Amniotic epithelial cell (primary cell): Measurements from ENCODE around the gene NEXN.

Experiments
- DNase-seq: peaks from one replicate; pipeline ENCODE4 v3.0.0-alpha.2; 2010; ENCODE audit warnings: low read depth

Gene NEXN

GRCh38 chr1:77888081-77888780, at the start of gene NEXN:
TSS of gene NEXN (plus strand) at chr1:77888624. CDS start at chr1:77916107, 27,483 bp downstream.
- DNase-seq, result peak; percentile 84

GRCh38 chr1:77841574-77841973, 46.9 kb upstream of the NEXN start:
- DNase-seq, result no peak

DNA sequence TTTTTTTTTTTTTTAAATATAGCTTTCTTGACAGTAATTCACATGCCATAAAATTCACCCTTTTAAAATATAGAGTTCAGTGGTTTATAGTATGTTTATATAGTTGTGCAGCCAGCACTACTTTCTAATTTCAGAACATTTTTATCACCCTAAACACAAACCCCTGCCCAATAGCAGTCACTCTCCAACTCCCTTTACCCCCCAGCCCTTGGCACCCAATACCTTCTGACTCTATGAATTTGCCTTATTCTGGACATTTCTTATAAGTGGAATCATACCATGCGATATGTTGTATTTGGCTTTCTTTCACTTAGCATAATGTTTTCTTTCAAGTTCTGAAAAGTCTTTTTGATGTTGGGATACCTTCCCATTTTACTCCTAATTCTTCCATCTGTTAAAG, 42.5 kb upstream of the NEXN start:
- DNase-seq, result no peak

DNA sequence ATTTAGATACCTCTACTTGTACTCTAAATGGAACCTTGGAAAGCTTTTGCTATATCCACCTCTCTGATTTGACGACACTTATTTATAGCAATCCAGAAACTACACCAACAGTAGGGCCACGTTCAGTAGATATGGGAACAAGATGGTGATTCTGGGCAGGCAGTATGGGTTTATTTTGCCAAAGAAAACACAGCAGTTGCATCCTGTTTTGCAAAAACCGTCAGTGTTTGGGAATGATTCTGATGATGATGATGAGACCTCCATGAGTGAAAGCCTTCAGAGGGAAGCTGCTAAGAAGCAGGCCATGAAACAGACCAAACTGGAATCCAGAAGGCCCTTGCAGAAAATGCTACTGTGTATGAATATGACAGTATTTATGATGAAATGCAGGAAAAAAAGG, 41.5 kb upstream of the NEXN start:
- no peak for DNase-seq

GRCh38 chr1:77847621-77848080, 40.8 kb upstream of the NEXN start:
- DNase-seq, result no peak

- no peak for DNase-seq
These were observed 38.3 kb upstream of the NEXN start for GRCh38 chr1:77850082-77850481.

DNA sequence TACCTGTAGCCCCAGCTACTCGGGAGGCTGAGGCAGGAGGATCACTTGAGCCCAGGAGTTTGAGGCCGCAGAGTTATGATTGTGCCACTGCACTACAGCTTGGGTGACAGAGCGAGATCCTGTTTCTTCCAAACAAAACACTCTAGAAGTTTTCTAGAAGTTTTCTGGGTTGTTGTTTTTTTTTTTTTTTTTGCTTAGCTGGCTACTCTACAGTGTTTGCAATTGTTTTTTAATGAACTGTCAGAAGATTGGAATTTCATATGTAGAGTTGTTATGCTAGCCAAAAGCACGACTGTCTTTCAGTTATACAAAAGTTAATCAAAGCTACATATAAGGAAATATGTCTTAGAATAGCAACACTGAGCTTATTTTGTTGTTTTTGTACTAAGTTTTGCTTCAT, 30.9 kb upstream of the NEXN start:
- peak; percentile 21 for DNase-seq

- DNase-seq, result no peak
These were observed 29.7 kb upstream of the NEXN start for GRCh38 chr1:77858725-77859124.

DNA sequence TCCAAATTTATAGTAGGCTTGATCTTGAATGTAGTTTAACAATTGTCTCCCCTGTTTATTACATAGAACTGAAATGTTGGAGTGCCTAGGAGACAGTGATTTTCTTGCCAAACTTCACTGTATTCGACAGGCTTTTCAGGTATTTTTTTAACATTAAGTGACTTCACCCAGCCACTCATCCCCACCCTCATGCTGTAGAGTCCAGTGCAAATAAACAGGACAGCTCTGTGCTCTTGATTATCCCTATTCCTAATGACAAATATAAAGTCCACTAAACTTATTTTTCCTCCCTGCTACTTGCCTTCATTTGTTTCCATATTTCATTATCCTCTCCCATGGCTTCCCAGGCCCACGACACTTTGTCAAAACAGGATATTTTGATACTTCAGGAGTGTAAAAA, 29.2 kb upstream of the NEXN start:
- DNase-seq, result no peak

DNA sequence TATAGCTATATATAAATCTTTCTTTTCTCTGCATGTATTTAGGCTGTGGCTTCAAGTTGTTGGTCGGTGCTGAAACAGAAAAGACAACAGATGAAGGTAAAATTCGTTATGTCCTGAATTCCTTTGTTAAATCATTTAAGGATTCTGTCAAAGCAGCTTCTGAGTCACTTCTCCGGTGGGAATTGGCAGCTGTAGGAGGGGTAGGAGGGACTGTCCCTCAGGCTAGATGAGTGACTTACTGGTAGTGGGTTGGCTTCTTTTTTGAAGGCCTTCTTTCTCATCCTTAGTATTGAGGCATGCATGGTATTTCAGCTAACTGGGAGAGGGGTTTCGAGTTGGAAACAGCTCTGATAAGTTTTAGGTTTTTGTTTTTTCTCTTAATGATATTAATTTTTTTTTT, 22.1 kb upstream of the NEXN start:
- DNase-seq, result no peak

GRCh38 chr1:77872645-77873044, 15.8 kb upstream of the NEXN start:
- no peak for DNase-seq

- no peak for DNase-seq
These were observed 15.0 kb upstream of the NEXN start for GRCh38 chr1:77873461-77873860.

GRCh38 chr1:77874804-77875445, 13.5 kb upstream of the NEXN start:
- DNase-seq, result peak; percentile 36

DNA sequence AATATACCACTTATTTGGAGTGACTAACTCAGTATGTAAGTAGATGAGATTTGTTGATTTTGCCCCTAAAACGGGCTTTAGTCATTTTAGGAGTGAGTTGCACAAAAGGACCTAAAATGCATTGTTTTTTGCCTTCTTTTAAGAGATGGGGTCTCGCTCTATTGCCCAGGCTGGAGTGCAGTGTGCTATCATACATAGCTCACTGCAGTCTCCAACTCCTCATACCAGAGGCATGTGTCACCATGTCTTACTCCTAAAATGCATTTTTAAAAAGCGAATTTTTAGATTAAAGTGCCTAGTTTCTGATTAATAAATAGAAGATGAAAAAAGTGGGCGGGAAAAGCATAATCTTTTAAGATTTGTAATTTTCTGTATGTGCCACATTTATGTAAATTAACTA, 11.5 kb upstream of the NEXN start:
- peak; percentile 40 for DNase-seq

DNA sequence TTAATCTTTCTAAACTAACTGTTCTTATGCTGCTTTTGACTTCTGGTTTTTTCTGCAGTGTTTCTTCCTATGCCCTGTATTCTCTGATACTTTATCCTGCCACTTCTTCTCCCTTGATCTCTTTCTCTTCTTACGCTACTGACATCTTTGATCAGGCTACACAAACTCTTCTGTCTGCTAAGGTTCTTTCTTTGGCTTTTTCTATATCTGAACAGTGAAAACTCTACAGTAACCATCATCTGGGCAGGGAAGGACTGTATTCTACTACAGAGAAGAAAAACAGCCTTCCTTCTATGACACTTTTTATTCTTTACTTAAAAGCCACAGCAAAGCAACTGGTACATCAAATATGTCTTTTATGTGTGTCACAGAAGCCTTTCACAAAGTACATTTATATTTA, 7.4 kb upstream of the NEXN start:
- DNase-seq, result no peak

DNA sequence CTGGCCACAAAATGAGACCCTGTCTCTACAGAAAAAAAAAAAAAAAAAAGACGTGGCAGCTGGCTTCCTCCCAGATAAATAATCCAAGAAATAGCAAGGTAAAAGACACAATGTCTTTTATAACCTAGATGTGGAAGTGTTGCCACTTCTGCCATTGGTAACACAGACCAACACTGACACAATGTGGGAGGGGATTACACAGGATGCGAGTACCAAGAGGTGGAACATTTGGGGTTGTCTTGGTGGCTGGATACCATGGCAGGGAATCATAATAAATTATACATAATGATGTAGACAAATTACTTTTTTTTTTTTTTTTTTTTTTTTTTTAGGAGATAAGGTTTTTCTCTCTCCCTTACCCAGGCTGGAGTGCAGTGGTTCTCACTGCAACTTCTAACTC, 6.0 kb upstream of the NEXN start:
- DNase-seq, result no peak

DNA sequence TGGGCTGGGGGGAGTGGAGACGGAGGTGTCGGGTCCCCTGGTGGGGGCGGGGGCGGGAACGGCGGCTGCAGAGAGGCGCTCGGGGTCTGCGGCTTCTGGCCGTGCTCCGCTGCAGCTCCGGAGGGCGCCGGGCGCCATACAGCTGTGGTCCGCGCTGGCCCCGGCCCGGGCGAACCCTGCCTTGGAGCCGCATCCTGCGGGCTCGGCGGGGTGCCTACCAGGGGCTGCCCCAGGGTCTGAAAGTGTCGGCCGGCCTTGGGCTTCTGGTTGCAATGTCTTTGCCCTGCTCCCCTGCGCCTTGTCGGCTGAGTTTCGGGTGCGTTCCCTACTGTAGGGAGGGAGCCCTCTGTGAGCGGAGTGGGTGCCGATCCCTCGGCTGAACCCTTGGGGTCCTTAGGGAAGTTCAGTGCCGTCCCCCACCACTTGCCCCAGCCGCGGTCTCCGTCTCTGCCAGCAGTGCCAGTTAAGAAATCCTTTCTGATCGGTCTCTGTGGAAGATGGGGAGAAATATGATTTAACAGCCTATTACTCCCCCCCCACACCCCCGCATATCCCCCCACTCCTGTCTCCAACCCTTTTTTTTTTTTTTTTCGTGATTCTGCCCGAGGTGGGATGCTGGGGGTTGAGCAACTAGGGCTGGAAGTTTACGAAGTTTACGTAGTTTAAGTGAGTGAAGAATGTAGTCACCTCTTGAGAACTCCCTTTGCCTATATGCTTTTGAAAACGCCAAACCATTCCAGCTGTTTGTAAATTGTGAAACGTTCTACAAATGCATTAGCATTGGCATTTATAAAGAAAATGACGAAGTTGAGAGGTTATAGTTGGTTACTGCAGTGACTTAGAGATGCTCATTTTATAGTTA, 588 bp downstream of the NEXN start:
- DNase-seq, result peak; percentile 75

- peak; percentile 81 for DNase-seq
These were observed 1.2 kb downstream of the NEXN start for GRCh38 chr1:77889671-77890070.

DNA sequence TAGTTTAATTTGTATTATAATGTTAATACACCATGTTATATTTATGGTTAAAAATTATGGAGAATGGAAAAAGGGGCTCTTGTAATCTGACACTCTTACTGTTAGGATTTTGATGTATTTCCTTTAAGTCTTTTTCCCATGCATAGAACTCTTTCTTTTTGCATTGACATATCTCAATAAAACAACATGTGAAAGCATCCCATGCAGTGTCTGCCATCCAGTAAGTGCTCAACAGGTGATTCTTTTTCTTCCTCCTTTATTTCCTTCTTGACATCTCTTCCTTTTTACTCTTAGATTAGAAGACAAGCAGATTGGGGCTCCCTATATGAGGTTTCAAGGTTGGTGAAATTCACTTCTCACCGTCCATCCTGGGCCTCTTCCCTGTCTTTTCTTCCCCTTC, 2.8 kb downstream of the NEXN start:
- no peak for DNase-seq

GRCh38 chr1:77899647-77900320, 11.4 kb downstream of the NEXN start:
- peak; percentile 28 for DNase-seq

- DNase-seq, result peak; percentile 69
These were observed 12.4 kb downstream of the NEXN start for GRCh38 chr1:77900687-77901293.

- no peak for DNase-seq
These were observed 17.2 kb downstream of the NEXN start for GRCh38 chr1:77905603-77906002.
